ENCODE results near the gene RAPH1. TPM values are rescaled to one million over a fixed set of nuclear protein-coding genes. Genes with fewer than 3 reads are reported as not detected.
"Not testable (repeated sequence)": the region's sequence is repeated elsewhere in the genome, so short reads cannot be mapped to it uniquely, and the experiment has no call there.

Gene RAPH1
- polyA plus RNA-seq, 1 donor (not counting 4 experiments of a cell fraction or from before 2014, with no cell fraction given) = 2.9 TPM

DNA sequence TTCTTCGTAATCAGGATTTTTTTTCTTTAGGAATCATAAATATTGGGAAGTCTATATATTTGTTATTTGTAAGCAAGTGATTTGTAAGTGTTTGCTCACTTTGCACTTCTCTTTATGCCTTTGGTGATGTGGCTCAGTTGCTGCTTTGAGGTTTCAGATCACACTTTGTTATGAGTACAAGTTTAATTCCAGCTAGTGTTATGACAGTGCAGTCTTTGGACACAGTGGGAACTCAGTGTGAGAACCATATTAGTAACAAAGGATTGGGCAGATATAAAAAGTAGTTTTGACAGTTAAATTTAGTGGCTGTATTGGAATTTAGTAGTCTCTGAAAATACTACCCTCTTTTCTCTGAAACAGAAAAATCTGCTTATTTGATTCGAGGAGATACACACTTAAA, 139.2 kb downstream of the RAPH1 start:
- Histone ChIP-seq H3K79me2 (ENCODE audit: control insufficient read depth, insufficient read depth, low read length) (no peaks in the 10 kb centered on the region), H3K27me3 (ENCODE audit: control insufficient read depth, extremely low read depth, insufficient read depth, low read length) (no peaks in the 10 kb centered on the region), H3K9me3 (ENCODE audit: control insufficient read depth, low read depth, low read length) (peaks cover 2% of the 10 kb centered on the region), H3K9ac (ENCODE audit: control insufficient read depth, extremely low read depth, insufficient read depth, low read length) (no peak overlapping the region), H4K20me1 (ENCODE audit: control insufficient read depth, extremely low read depth, insufficient read depth, low read length) (no peaks in the 10 kb centered on the region), H3K36me3 (ENCODE audit: control insufficient read depth in 2 of 2, extremely low read depth in 1 of 2, insufficient read depth in 2 of 2, low read length in 2 of 2) (peaks cover 0 to 2% of the 10 kb centered on the region in 2 experiments), H3K9me1 (ENCODE audit: control insufficient read depth, extremely low read depth, insufficient read depth, low read length) (no peaks in the 10 kb centered on the region), H3K27ac (ENCODE audit: control insufficient read depth, insufficient read depth, low read length) (no peak overlapping the region), H3K4me3 (ENCODE audit: control insufficient read depth in 2 of 3, extremely low read depth in 1 of 3, insufficient read depth in 2 of 3, low read depth in 1 of 3, low read length in 3 of 3) (no peak overlapping the region), H2AFZ (ENCODE audit: control insufficient read depth, low read length) (no peak overlapping the region), H3K4me2 (ENCODE audit: control insufficient read depth, extremely low read depth, insufficient read depth, low read depth, low read length) (no peak overlapping the region), H3K4me1 (ENCODE audit: control insufficient read depth, extremely low read depth, insufficient read depth, low read length) (peaks cover under 1% of the 10 kb centered on the region)
- dilution Hi-C loops (cut with MboI; ENCODE audit: extremely low pct_ligation_motif_present, low sequenced_read_pairs) = no loop called here
- TF ChIP-seq CTCF (optimal IDR thresholded peaks at IDR 0.05 in 1 of 3, IDR thresholded peaks at IDR 0.05 in 1 of 3, conservative IDR thresholded peaks at IDR 0.05 in 1 of 3; ENCODE audit: extremely low read depth in 1 of 3, insufficient read depth in 2 of 3, low read length in 3 of 3) = no peak
- no peak for TF ChIP-seq EZH2 (IDR thresholded peaks at IDR 0.05; ENCODE audit: low read length)
- no peak for DNase-seq (ENCODE audit: low read depth, low spot score)
- no peak for FAIRE-seq

DNA sequence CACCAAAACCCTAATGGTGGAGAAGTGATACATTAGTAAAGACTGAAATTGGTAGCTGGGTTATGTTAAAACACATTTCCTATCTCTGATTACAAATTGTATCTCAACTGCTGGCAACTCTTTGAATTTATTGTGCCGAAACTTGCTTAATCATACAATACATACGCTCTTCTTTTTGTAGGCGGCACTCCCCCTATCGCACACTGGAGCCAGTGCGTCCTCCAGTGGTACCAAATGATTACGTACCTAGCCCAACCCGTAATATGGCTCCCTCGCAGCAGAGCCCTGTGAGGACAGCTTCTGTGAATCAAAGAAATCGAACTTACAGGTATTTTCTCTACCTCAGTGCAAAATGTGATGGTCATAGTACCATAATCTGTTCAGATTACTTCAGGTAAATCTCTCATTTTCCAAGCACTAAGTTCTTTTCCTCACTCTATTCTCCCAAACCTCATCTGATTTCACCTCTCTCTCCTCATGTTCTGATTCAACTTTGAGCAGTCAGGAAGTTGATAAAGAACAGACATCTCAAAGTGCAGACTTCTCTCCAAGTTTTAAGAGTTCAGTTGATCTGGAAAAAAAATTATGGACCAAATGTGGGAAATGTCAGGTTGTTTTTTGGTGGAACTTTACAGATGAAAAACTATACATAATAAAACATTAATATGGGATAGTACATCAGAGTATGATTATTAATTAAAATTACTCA, 140.4 kb downstream of the RAPH1 start:
- no peak overlapping the region for H3K4me3 ChIP-seq (ENCODE audit: control insufficient read depth in 2 of 3, extremely low read depth in 1 of 3, insufficient read depth in 2 of 3, low read depth in 1 of 3, low read length in 3 of 3)
- no peaks in the 10 kb centered on the region for H3K4me1 ChIP-seq (ENCODE audit: control insufficient read depth, extremely low read depth, insufficient read depth, low read length)
- H3K36me3 ChIP-seq (ENCODE audit: control insufficient read depth in 2 of 2, extremely low read depth in 1 of 2, insufficient read depth in 2 of 2, low read length in 2 of 2) = peaks cover 0 to 2% of the 10 kb centered on the region in 2 experiments
- no peak for TF ChIP-seq EZH2 (IDR thresholded peaks at IDR 0.05; ENCODE audit: low read length)
- TF ChIP-seq CTCF (optimal IDR thresholded peaks at IDR 0.05 in 1 of 3, IDR thresholded peaks at IDR 0.05 in 1 of 3, conservative IDR thresholded peaks at IDR 0.05 in 1 of 3; ENCODE audit: extremely low read depth in 1 of 3, insufficient read depth in 2 of 3, low read length in 3 of 3) = no peak
- no peak overlapping the region for H2AFZ ChIP-seq (ENCODE audit: control insufficient read depth, low read length)
- no peak for FAIRE-seq
- peaks cover 2% of the 10 kb centered on the region for H3K9me3 ChIP-seq (ENCODE audit: control insufficient read depth, low read depth, low read length)
- H4K20me1 ChIP-seq (ENCODE audit: control insufficient read depth, extremely low read depth, insufficient read depth, low read length) = no peaks in the 10 kb centered on the region
- H3K27ac ChIP-seq (ENCODE audit: control insufficient read depth, insufficient read depth, low read length) = no peak overlapping the region
- no peaks in the 10 kb centered on the region for H3K27me3 ChIP-seq (ENCODE audit: control insufficient read depth, extremely low read depth, insufficient read depth, low read length)
- H3K9me1 ChIP-seq (ENCODE audit: control insufficient read depth, extremely low read depth, insufficient read depth, low read length) = no peaks in the 10 kb centered on the region
- dilution Hi-C loops (cut with MboI; ENCODE audit: extremely low pct_ligation_motif_present, low sequenced_read_pairs) = no loop called here
- H3K79me2 ChIP-seq (ENCODE audit: control insufficient read depth, insufficient read depth, low read length) = no peaks in the 10 kb centered on the region
- H3K4me2 ChIP-seq (ENCODE audit: control insufficient read depth, extremely low read depth, insufficient read depth, low read depth, low read length) = no peak overlapping the region
- H3K9ac ChIP-seq (ENCODE audit: control insufficient read depth, extremely low read depth, insufficient read depth, low read length) = no peak overlapping the region
- DNase-seq (ENCODE audit: low read depth, low spot score) = no peak

GRCh38 chr2:203388153-203388552, 146.9 kb downstream of the RAPH1 start:
- H2AFZ ChIP-seq (ENCODE audit: control insufficient read depth, low read length); H3K4me2 ChIP-seq (ENCODE audit: control insufficient read depth, extremely low read depth, insufficient read depth, low read depth, low read length); H3K27me3 ChIP-seq (ENCODE audit: control insufficient read depth, extremely low read depth, insufficient read depth, low read length); DNase-seq (ENCODE audit: low read depth, low spot score); FAIRE-seq; H3K27ac ChIP-seq (ENCODE audit: control insufficient read depth, insufficient read depth, low read length); H4K20me1 ChIP-seq (ENCODE audit: control insufficient read depth, extremely low read depth, insufficient read depth, low read length); H3K9me1 ChIP-seq (ENCODE audit: control insufficient read depth, extremely low read depth, insufficient read depth, low read length); H3K9ac ChIP-seq (ENCODE audit: control insufficient read depth, extremely low read depth, insufficient read depth, low read length); H3K9me3 ChIP-seq (ENCODE audit: control insufficient read depth, low read depth, low read length); H3K36me3 ChIP-seq (ENCODE audit: control insufficient read depth in 2 of 2, extremely low read depth in 1 of 2, insufficient read depth in 2 of 2, low read length in 2 of 2); dilution Hi-C loops (cut with MboI; ENCODE audit: extremely low pct_ligation_motif_present, low sequenced_read_pairs); H3K4me3 ChIP-seq (ENCODE audit: control insufficient read depth in 2 of 3, extremely low read depth in 1 of 3, insufficient read depth in 2 of 3, low read depth in 1 of 3, low read length in 3 of 3); H3K4me1 ChIP-seq (ENCODE audit: control insufficient read depth, extremely low read depth, insufficient read depth, low read length); H3K79me2 ChIP-seq (ENCODE audit: control insufficient read depth, insufficient read depth, low read length): not testable (repeated sequence)
